Measurements from ENCODE around the gene SOX10. TPM values are rescaled to one million over a fixed set of nuclear protein-coding genes. Genes with fewer than 3 reads are reported as not detected.

The SOX10 gene
- total and polyA plus RNA-seq, 8 donors, result 0.06 to 0.96 (median 0.30) TPM

DNA sequence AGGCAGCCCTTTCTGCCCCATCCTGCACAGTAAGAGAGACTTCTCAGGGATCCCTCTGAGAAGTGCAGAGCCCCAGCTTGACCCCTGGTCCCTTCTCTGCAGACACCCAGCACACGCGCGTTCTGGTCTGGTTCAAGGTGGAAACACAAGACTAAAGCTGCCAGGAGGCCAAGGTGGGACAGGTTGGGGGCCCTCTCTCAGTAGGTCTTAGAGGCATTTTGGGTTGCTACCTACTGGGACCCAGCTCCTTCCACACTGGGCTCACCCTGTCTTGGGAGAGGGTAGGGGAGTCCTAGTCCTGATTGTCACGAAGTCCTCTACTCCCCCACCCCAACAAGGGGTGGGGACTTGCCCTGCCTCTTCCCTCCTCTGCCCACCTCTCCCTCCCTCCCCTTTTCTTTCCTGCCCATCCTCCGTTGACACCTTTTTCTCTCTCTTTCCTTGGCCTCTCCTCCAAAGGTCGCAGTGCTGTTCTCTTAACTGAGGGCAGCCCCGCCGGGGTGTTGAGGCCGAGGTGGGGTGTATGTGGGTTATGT lies 763 bp upstream of the SOX10 start:
- Histone ChIP-seq H3K27me3 (no peaks in the 10 kb centered on the region), H3K36me3 (no peaks in the 10 kb centered on the region), H3K9me3 (no peaks in the 10 kb centered on the region), H3K4me3 (no peak overlapping the region), H3K4me1 (no peaks in the 10 kb centered on the region), H3K27ac (no peak overlapping the region)
- no peak for ATAC-seq
- DNase-seq, result no peak
- intact Hi-C loops (cut with DNase I), result no loop called here
- FAIRE-seq, result no peak
- no peak for TF ChIP-seq CTCF (IDR thresholded peaks at IDR 0.05)
- 91 to 95% methylated on average over 8 to 9 of the region's 9 CpGs for WGBS, 2 donors

- H3K4me1 ChIP-seq, result no peaks in the 10 kb centered on the region
- intact Hi-C loops (cut with DNase I), result no loop called here
- H3K27me3 ChIP-seq, result no peaks in the 10 kb centered on the region
- H3K9me3 ChIP-seq, result no peaks in the 10 kb centered on the region
- no peaks in the 10 kb centered on the region for H3K36me3 ChIP-seq
- ATAC-seq (no peak), DNase-seq (no peak), FAIRE-seq (no peak)
- H3K27ac ChIP-seq, result no peak overlapping the region
- WGBS, 2 donors, result 81 to 85% methylated on average over 84 of the region's 84 CpGs
- TF ChIP-seq CTCF (IDR thresholded peaks at IDR 0.05), result no peak
- no peak overlapping the region for H3K4me3 ChIP-seq
Observed at GRCh38 chr22:37982938-37983859, 1.2 kb downstream of the SOX10 start.

DNA sequence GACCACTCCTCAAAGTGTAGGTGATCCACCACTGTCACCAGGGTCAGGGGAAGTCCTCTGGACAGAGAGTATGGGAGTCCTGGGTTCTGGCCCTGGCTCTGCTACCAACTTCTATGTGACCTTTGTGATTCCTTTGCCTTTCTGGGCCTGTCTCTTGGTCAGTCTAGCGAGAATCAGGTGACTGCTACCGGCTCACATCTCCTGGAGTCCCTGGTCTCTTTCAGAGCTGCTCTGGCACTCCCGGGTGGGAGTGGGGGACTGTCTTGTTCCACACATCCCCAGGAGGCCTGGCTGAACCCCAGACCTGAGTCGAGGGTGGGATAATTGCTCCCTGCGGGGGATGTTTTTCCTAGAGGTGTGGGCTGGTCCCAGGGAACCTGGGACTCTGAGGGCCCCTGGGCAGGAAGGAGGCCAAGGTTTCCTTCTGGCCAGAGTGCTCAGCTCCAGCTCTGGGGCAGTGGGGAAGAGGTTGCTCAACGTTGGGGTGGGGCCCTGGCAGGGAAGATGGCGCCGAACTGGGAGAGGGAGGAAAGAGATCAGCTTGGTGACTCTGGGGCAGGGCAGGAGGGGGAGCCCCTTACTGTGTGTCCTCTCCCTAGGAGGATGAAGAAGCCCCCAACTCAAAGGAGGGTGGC lies 2.1 kb downstream of the SOX10 start:
- no peaks in the 10 kb centered on the region for H3K4me1 ChIP-seq
- intact Hi-C loops (cut with DNase I), result no loop called here
- no peak overlapping the region for H3K4me3 ChIP-seq
- ATAC-seq (no peak), DNase-seq (no peak), FAIRE-seq (no peak)
- WGBS, 2 donors, result 90 to 92% methylated on average over 8 of the region's 8 CpGs
- H3K9me3 ChIP-seq, result no peaks in the 10 kb centered on the region
- no peaks in the 10 kb centered on the region for H3K36me3 ChIP-seq
- no peak for TF ChIP-seq CTCF (IDR thresholded peaks at IDR 0.05)
- H3K27me3 ChIP-seq, result no peaks in the 10 kb centered on the region
- H3K27ac ChIP-seq, result no peak overlapping the region

- no peaks in the 10 kb centered on the region for H3K27me3 ChIP-seq
- no peak for DNase-seq
- 72 to 74% methylated on average over 6 of the region's 6 CpGs for WGBS, 2 donors
- no peak overlapping the region for H3K4me3 ChIP-seq
- FAIRE-seq, result no peak
- no peak for TF ChIP-seq CTCF (IDR thresholded peaks at IDR 0.05)
- H3K4me1 ChIP-seq, result no peaks in the 10 kb centered on the region
- no peaks in the 10 kb centered on the region for H3K9me3 ChIP-seq
- peak in 1 of 4 donors; percentile 32 for ATAC-seq
- H3K36me3 ChIP-seq, result no peaks in the 10 kb centered on the region
- H3K27ac ChIP-seq, result no peak overlapping the region
- intact Hi-C loops (cut with DNase I), result no loop called here
Observed at GRCh38 chr22:37981282-37982011, 2.9 kb downstream of the SOX10 start.
